GM19463 (cell line): ENCODE data around the gene HOXD11.

Source experiments
- ATAC-seq: cut with Tn5 transposase; IDR thresholded peaks from one replicate; pipeline ENCODE4 v1.9.1; 2021; ENCODE audit warnings: mild to moderate bottlenecking, moderate library complexity; ENCODE audit not compliant: unreplicated experiment

The HOXD11 gene

GRCh38 chr2:176105078-176105729 is 1.9 kb upstream of the HOXD11 start:
- ATAC-seq, result no peak

DNA sequence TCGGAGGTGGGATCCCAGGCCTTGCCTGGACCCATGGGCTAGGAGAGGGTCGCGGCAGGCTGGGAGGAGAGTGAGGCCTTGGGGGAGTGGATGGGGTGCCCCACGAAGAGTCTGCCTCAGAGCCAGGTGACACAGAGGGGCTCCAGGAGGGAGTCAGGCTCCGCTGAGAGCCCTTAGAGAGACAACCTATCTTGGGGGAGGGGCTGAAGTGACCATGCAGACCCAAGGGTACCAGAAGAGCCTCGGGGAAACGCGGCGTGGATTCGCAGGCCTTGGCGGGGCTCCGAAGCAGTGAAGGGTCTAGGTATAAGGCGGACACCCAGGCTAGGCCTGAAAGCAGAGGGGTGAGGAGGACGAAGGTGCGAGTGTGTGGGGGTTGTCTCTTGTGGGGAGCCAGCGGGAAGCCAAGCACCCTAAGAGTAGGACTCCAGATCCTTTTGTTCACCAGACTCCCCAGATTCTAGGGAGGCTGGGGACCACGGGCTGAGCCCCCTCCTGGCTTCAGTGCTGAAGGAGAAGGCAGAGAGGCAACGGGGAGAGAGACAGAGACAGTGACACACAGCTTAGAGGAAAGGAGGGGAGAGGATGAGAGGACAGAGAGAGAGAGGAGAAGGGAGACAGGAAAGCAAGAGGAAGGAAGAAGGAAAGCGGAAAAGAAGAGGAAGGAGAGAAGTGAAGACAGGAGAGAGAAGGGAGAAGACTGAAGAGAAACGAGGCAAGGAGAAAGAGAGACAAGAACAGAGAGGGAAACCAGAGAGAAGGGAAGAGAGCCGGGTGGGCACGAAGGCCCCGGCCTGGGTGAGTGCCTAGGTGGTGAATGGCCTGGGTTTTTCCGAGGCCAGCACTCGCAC is 1.1 kb upstream of the HOXD11 start:
- ATAC-seq, result no peak

GRCh38 chr2:176107731-176108181 is 676 bp downstream of the HOXD11 start:
- ATAC-seq, result no peak

GRCh38 chr2:176109192-176109901 is 2.3 kb downstream of the HOXD11 start:
- no peak for ATAC-seq

GRCh38 chr2:176109946-176110345 is 2.9 kb downstream of the HOXD11 start:
- ATAC-seq, result no peak

DNA sequence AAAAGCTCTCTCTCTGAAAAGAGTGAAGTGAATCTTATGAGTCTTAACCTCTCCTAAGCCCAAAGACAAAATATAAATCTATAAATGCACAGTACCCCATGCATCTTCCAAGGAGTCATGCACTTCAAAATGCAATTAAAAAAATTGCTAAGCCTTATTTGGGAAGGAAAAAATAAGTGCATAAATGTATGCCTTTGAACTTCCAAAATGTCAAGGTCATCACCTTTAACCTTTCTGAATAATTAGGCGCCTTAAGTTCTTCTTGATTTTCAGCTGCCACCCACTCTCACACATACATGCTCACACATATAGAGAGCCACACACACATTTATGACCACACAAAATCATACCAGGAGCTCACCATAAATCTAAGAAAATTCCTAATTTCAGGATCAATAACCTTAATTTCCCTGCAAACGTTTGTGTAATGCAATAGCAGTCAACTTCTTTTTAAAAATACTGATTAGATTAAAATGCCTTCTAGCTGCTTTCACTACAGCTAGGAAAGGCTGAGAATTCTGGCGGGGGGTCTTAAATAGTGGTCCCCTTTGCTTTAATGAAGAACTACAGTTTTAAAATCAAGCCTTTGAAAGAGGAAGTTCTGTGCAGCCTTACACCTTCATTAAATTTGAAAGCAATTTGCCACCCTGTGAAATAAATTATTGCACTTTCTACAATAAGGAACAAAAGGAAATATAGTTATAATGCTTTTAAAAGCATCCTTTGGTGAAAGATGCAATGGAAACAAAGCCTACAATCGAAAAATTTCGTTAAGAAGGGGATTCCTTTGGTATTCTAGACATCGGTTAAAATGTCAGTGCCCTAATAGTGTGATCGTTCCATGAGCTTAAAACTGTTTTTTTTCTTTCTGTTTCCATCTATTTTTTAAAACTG is 3.6 kb downstream of the HOXD11 start:
- no peak for ATAC-seq

DNA sequence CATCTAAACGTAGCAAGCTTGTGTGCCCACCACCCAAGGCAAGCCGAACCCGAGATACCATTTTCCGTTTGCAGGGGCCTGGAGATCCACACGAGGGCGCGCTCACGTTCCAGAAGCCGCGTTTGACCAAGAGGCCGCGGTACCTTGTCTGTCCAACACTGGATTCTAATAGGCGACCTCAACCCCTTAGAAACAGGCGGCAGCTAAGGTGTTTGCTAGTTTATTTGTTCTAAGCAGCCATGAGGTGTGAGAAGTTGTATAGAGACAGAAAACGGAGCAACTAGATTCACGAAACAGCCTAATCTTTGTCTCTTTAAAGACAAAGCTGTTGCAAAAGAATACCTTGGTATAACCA is 4.2 kb downstream of the HOXD11 start:
- no peak for ATAC-seq

DNA sequence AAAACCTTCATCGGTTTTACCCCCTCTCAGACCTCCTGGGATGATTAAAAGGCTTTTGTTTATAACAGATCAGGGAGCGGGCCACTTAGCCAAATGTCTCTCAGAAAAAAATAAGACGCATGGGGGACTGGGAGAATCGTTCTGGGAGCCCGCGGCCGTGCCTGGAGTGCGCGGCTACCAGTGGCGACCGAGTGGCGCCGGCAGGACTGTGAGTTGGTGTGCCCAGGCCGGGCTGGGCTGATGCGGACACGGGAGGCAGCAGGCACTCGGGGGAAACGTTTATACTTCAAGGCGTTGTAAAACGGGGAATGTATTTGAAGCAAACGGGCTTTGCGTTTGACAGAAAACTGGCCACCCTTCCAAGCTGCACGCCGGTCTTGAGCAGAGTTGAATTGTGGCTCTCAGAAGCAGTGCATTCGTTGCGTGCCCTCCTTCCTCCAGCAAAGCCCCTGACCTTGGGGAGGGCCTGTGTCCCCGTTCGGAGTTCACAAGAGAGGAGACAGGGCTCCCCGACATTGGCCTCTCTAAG is 4.8 kb downstream of the HOXD11 start:
- ATAC-seq, result no peak

GRCh38 chr2:176112375-176113302 is 5.6 kb downstream of the HOXD11 start:
- no peak for ATAC-seq

- ATAC-seq, result no peak
Observed at GRCh38 chr2:176114120-176114929, 7.2 kb downstream of the HOXD11 start.

DNA sequence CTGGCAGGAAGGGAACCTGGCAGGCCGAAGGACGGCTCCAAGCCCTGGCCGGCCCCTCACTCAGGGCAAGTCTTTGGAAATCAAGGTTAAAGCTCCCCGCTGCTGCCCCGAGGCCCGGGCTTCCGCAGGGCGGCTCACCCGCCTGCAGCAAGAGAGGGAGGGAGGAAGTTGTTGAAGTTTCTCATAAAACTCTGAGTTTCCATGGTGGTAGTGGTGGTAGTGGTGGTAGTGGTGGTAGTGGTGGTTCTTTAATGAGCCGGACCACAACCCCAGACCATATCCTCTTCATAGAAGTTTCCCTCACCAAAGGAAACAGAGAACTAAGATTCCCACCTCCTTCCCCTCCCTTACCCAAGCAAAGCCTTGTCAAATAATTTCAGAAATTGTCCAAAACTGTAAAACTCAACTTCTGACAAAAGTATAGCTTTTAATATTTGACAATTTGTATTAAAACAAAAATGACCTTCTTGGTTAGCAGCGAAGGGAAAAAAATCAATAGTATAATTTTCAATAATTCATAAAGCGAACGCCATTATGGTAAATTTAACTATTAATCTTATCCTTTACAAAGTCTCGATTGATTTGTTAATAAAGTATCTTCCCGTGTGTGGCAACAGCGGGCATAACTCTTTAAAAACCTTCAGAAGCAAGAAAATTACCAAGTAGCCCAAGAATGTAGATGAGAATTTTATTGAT is 8.0 kb downstream of the HOXD11 start:
- no peak for ATAC-seq

GRCh38 chr2:176115883-176116813 is 9.1 kb downstream of the HOXD11 start, which contains the start of gene HOXD10:
TSS of gene HOXD10 (plus strand) at chr2:176116778. CDS start at chr2:176116834, 56 bp downstream.
- no peak for ATAC-seq

- ATAC-seq, result no peak
Observed at GRCh38 chr2:176117162-176117822, 10.2 kb downstream of the HOXD11 start.

DNA sequence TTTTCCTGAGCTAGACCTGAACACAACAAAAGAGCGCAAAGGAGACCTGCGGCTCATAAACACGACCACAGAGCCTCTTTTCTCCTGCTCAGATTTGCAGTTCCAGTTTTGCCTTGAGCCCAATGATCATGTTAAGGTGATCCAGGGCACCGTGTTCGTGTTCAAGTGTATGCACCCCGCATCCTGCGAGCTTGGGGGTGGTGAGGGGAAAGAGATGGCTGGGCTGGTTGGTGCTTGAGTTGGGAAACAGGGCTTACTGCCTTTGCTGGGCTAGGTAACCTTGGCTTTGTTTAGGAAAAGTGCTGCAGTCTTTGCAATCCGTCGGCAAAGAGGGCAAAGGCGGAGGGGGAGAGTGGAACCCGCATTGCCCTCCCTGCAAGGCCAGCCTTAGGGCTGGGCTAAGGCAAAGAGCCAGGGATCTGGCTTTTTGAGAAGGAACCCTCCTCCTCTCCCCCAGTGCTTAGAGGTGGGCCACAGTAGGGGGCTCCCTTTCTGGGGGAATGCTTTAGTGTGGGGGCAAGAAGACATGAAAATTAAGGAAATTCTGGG is 10.8 kb downstream of the HOXD11 start:
- ATAC-seq, result no peak

DNA sequence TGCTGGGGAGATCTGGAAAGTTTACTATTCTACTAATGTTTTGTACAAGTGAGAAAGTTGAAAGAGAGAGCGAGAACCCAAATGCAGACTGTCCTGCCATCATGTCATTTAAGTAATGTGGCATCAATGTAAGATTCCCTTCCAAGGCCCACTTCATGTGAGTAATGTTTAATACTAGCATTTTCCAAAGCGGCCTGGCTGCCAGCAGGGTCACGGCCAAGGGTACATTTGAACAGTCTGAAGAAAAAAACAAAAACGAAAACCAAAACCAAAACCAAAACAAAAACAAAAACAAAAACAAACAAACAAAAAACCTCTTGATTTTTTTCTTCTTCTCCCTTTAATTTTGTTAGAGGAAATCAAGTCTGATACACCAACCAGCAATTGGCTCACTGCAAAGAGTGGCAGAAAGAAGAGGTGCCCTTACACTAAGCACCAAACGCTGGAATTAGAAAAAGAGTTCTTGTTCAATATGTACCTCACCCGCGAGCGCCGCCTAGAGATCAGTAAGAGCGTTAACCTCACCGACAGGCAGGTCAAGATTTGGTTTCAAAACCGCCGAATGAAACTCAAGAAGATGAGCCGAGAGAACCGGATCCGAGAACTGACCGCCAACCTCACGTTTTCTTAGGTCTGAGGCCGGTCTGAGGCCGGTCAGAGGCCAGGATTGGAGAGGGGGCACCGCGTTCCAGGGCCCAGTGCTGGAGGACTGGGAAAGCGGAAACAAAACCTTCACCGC is 11.7 kb downstream of the HOXD11 start:
- no peak for ATAC-seq
